ENCODE results near the gene GBF1.

The GBF1 gene

GRCh38 chr10:102310361-102311024 is 65.2 kb downstream of the GBF1 start:
- no peak for ATAC-seq
- Mint-ChIP-seq H3K4me3 (no peak overlapping the region), H3K4me1 (peaks cover 48% of the 10 kb centered on the region), H3K27me3 (no peaks in the 10 kb centered on the region), H3K9me3 (no peaks in the 10 kb centered on the region), H3K36me3 (ENCODE audit: low read depth) (peaks cover 22% of the 10 kb centered on the region), H3K27ac (no peak overlapping the region)
- no peak for DNase-seq

GRCh38 chr10:102311025-102311420 is 65.7 kb downstream of the GBF1 start:
- peaks cover 21% of the 10 kb centered on the region for H3K36me3 Mint-ChIP-seq (ENCODE audit: low read depth)
- no peak for DNase-seq
- no peaks in the 10 kb centered on the region for H3K27me3 Mint-ChIP-seq

GRCh38 chr10:102312683-102313082 is 67.4 kb downstream of the GBF1 start:
- peak; percentile 66 for ATAC-seq
- Mint-ChIP-seq H3K27ac (no peak overlapping the region), H3K4me3 (no peak overlapping the region), H3K27me3 (no peaks in the 10 kb centered on the region), H3K36me3 (ENCODE audit: low read depth) (peaks cover 10% of the 10 kb centered on the region), H3K9me3 (no peaks in the 10 kb centered on the region), H3K4me1 (peaks cover 48% of the 10 kb centered on the region)
- DNase-seq = no peak

More at GRCh38 chr10:102311025-102311420, 65.7 kb downstream of the GBF1 start:
- Mint-ChIP-seq H3K4me1 (peaks cover 48% of the 10 kb centered on the region), H3K9me3 (no peaks in the 10 kb centered on the region), H3K4me3 (no peak overlapping the region), H3K27ac (no peak overlapping the region)
- no peak for ATAC-seq

- peaks cover 48% of the 10 kb centered on the region for H3K4me1 Mint-ChIP-seq
- peaks cover 4% of the 10 kb centered on the region for H3K36me3 Mint-ChIP-seq (ENCODE audit: low read depth)
- no peak overlapping the region for H3K4me3 Mint-ChIP-seq
- ATAC-seq (no peak), DNase-seq (no peak)
- no peaks in the 10 kb centered on the region for H3K9me3 Mint-ChIP-seq
- H3K27me3 Mint-ChIP-seq = no peaks in the 10 kb centered on the region
- no peak overlapping the region for H3K27ac Mint-ChIP-seq
Measured at GRCh38 chr10:102313221-102313896, 68.0 kb downstream of the GBF1 start.

GRCh38 chr10:102314801-102315200 is 69.5 kb downstream of the GBF1 start:
- DNase-seq (no peak), ATAC-seq (no peak)
- H3K36me3 Mint-ChIP-seq (ENCODE audit: low read depth) = peaks cover 4% of the 10 kb centered on the region
- no peak overlapping the region for H3K4me3 Mint-ChIP-seq
- peaks cover 40% of the 10 kb centered on the region for H3K4me1 Mint-ChIP-seq
- H3K27ac Mint-ChIP-seq = peak overlapping the region; percentile 4
- no peaks in the 10 kb centered on the region for H3K9me3 Mint-ChIP-seq
- H3K27me3 Mint-ChIP-seq = no peaks in the 10 kb centered on the region

GRCh38 chr10:102316421-102316820 is 71.1 kb downstream of the GBF1 start:
- Mint-ChIP-seq H3K36me3 (ENCODE audit: low read depth) (peaks cover 4% of the 10 kb centered on the region), H3K4me3 (no peak overlapping the region), H3K27ac (no peak overlapping the region), H3K27me3 (no peaks in the 10 kb centered on the region), H3K4me1 (peaks cover 31% of the 10 kb centered on the region), H3K9me3 (no peaks in the 10 kb centered on the region)
- DNase-seq (no peak), ATAC-seq (no peak)

- ATAC-seq (peak; percentile 80), DNase-seq (peak; percentile 33)
- H3K4me1 Mint-ChIP-seq = peaks cover 22% of the 10 kb centered on the region
- H3K36me3 Mint-ChIP-seq (ENCODE audit: low read depth) = peaks cover 2% of the 10 kb centered on the region
- no peaks in the 10 kb centered on the region for H3K9me3 Mint-ChIP-seq
- H3K27ac Mint-ChIP-seq = no peak overlapping the region
- H3K27me3 Mint-ChIP-seq = no peaks in the 10 kb centered on the region
- no peak overlapping the region for H3K4me3 Mint-ChIP-seq
Measured at GRCh38 chr10:102322914-102323313, 77.6 kb downstream of the GBF1 start.

GRCh38 chr10:102324061-102324460 is 78.7 kb downstream of the GBF1 start:
- Mint-ChIP-seq H3K36me3 (ENCODE audit: low read depth) (peaks cover 3% of the 10 kb centered on the region), H3K27ac (no peak overlapping the region), H3K4me3 (no peak overlapping the region), H3K9me3 (no peaks in the 10 kb centered on the region), H3K4me1 (peaks cover 22% of the 10 kb centered on the region), H3K27me3 (no peaks in the 10 kb centered on the region)
- no peak for DNase-seq
- ATAC-seq = no peak

- Mint-ChIP-seq H3K27me3 (no peaks in the 10 kb centered on the region), H3K4me1 (peaks cover 22% of the 10 kb centered on the region), H3K36me3 (ENCODE audit: low read depth) (peaks cover 5% of the 10 kb centered on the region), H3K27ac (no peak overlapping the region), H3K4me3 (no peak overlapping the region), H3K9me3 (no peaks in the 10 kb centered on the region)
- ATAC-seq (no peak), DNase-seq (no peak)
Measured at GRCh38 chr10:102326031-102326430, 80.7 kb downstream of the GBF1 start.

GRCh38 chr10:102327002-102327401 is 81.7 kb downstream of the GBF1 start:
- no peak for ATAC-seq
- no peak for DNase-seq
- H3K4me1 Mint-ChIP-seq = peaks cover 19% of the 10 kb centered on the region

GRCh38 chr10:102327641-102328040 is 82.3 kb downstream of the GBF1 start:
- H3K9me3 Mint-ChIP-seq = no peaks in the 10 kb centered on the region

More at GRCh38 chr10:102327002-102327401, 81.7 kb downstream of the GBF1 start:
- no peak overlapping the region for H3K27ac Mint-ChIP-seq
- no peak overlapping the region for H3K4me3 Mint-ChIP-seq
- no peaks in the 10 kb centered on the region for H3K9me3 Mint-ChIP-seq
- no peaks in the 10 kb centered on the region for H3K27me3 Mint-ChIP-seq
- peaks cover 5% of the 10 kb centered on the region for H3K36me3 Mint-ChIP-seq (ENCODE audit: low read depth)

GRCh38 chr10:102332772-102333171 is 87.4 kb downstream of the GBF1 start:
- no peak for DNase-seq
- no peaks in the 10 kb centered on the region for H3K9me3 Mint-ChIP-seq
- H3K4me3 Mint-ChIP-seq = no peak overlapping the region
- H3K4me1 Mint-ChIP-seq = peaks cover 10% of the 10 kb centered on the region
- ATAC-seq = no peak
- peaks cover 12% of the 10 kb centered on the region for H3K36me3 Mint-ChIP-seq (ENCODE audit: low read depth)
- no peak overlapping the region for H3K27ac Mint-ChIP-seq
- H3K27me3 Mint-ChIP-seq = no peaks in the 10 kb centered on the region

More at GRCh38 chr10:102327641-102328040, 82.3 kb downstream of the GBF1 start:
- no peaks in the 10 kb centered on the region for H3K27me3 Mint-ChIP-seq
- H3K27ac Mint-ChIP-seq = no peak overlapping the region
- ATAC-seq (no peak), DNase-seq (no peak)
- H3K4me1 Mint-ChIP-seq = peaks cover 12% of the 10 kb centered on the region
- peaks cover 4% of the 10 kb centered on the region for H3K36me3 Mint-ChIP-seq (ENCODE audit: low read depth)
- H3K4me3 Mint-ChIP-seq = no peak overlapping the region

GRCh38 chr10:102334101-102334500 is 88.8 kb downstream of the GBF1 start:
- ATAC-seq (no peak), DNase-seq (no peak)
- Mint-ChIP-seq H3K9me3 (no peaks in the 10 kb centered on the region), H3K4me1 (peaks cover 20% of the 10 kb centered on the region), H3K36me3 (ENCODE audit: low read depth) (peaks cover 11% of the 10 kb centered on the region), H3K27ac (no peak overlapping the region), H3K27me3 (no peaks in the 10 kb centered on the region), H3K4me3 (no peak overlapping the region)

GRCh38 chr10:102335184-102335583 is 89.9 kb downstream of the GBF1 start:
- DNase-seq = no peak
- Mint-ChIP-seq H3K27me3 (no peaks in the 10 kb centered on the region), H3K27ac (no peak overlapping the region), H3K4me3 (no peak overlapping the region), H3K4me1 (peaks cover 19% of the 10 kb centered on the region), H3K36me3 (ENCODE audit: low read depth) (peaks cover 9% of the 10 kb centered on the region), H3K9me3 (no peaks in the 10 kb centered on the region)
- ATAC-seq = no peak

- ATAC-seq (peak; percentile 29), DNase-seq (no peak)
- H3K27ac Mint-ChIP-seq = peak overlapping the region; percentile 39
- H3K9me3 Mint-ChIP-seq = no peaks in the 10 kb centered on the region
- no peaks in the 10 kb centered on the region for H3K27me3 Mint-ChIP-seq
- H3K4me3 Mint-ChIP-seq = no peak overlapping the region
- peaks cover 43% of the 10 kb centered on the region for H3K4me1 Mint-ChIP-seq
- H3K36me3 Mint-ChIP-seq (ENCODE audit: low read depth) = peaks cover 3% of the 10 kb centered on the region
Measured at GRCh38 chr10:102341038-102341688, 95.8 kb downstream of the GBF1 start.

Data from activated naive CD8-positive, alpha-beta T cell treated with anti-CD3 and anti-CD28 coated beads, Interleukin-2, amount 50 U/mL, for 24 hours (primary cell).